Measurements from ENCODE around the gene NECAB2. TPM values are rescaled to one million over a fixed set of nuclear protein-coding genes. Genes with fewer than 3 reads are reported as not detected.

NECAB2 gene
- total and polyA plus RNA-seq, 2 experiments from 2014 or later: 1.6 to 5.1 TPM

GRCh38 chr16:84018710-84019109, 50.7 kb downstream of the NECAB2 start:
- no peaks in the 10 kb centered on the region for H4K20me1 ChIP-seq (replicated peaks; ENCODE audit: insufficient read depth)
- Mint-ChIP-seq H3K27ac (no peak overlapping the region), H3K36me3 (ENCODE audit: low read depth) (peaks cover 13% of the 10 kb centered on the region), H3K4me1 (peaks cover 18% of the 10 kb centered on the region), H3K27me3 (ENCODE audit: insufficient read depth, low read depth, poor library complexity) (peaks cover 10% of the 10 kb centered on the region), H3K4me3 (no peak overlapping the region), H3K9me3 (peaks cover 29% of the 10 kb centered on the region)
- no peak overlapping the region for H3K4me2 ChIP-seq
- H3F3A ChIP-seq (replicated peaks; ENCODE audit: low read depth): no peaks in the 10 kb centered on the region
- H2AFZ ChIP-seq: no peak overlapping the region
- ATAC-seq (no peak), DNase-seq (ENCODE audit: low spot score) (no peak)
- no peaks in the 10 kb centered on the region; the same call in 1 of the 2 replicates for H3K4me1 ChIP-seq (ENCODE audit: insufficient read depth)
- no peak overlapping the region for H3K4me3 ChIP-seq
- no peak overlapping the region for H3K27ac ChIP-seq (ENCODE audit: low read depth)
- no peaks in the 10 kb centered on the region for H3K36me3 ChIP-seq (ENCODE audit: insufficient read depth)
- H3K79me2 ChIP-seq (replicated peaks; ENCODE audit: insufficient read depth): no peaks in the 10 kb centered on the region
- H3K9me2 ChIP-seq (ENCODE audit: insufficient read depth): no peaks in the 10 kb centered on the region
- TF ChIP-seq ZNF331 (CRISPR knock-in tag; IDR thresholded peaks at IDR 0.05; ENCODE audit: low read depth) (no peak), CREB1 (CRISPR knock-in tag; IDR thresholded peaks at IDR 0.05; ENCODE audit: low read depth) (no peak)
- no peaks in the 10 kb centered on the region for H3K27me3 ChIP-seq (ENCODE audit: insufficient read depth)

DNA sequence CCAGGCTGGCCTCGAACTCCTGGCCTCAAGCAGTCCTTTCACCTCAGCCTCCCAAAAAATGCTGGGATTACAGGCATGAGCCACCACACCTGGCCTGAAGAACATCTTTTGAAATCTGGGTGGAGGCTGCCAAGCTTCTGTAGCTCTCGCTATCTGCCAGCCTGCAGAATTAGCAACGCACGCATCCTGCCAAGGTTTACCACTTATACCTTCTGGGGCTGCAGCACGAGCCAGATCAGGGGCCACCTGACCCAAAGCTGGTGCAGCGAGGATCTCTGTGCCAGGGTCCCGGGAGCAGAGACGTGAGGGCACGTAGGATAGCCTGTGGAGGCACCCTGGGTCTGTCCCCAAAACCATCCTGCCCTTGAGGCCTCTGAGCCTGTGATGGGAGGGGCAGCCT, 52.3 kb downstream of the NECAB2 start:
- H3K4me2 ChIP-seq: no peak overlapping the region
- no peak overlapping the region for H3K4me3 ChIP-seq
- H3K9me2 ChIP-seq (ENCODE audit: insufficient read depth): no peaks in the 10 kb centered on the region
- no peak for DNase-seq (ENCODE audit: low spot score)
- H3K27ac ChIP-seq (ENCODE audit: low read depth): no peak overlapping the region
- no peaks in the 10 kb centered on the region for H3K4me1 ChIP-seq (ENCODE audit: insufficient read depth)
- TF ChIP-seq EZH2phosphoT487 (IDR thresholded peaks at IDR 0.05; ENCODE audit: unreplicated experiment): no peak
- no peak for TF ChIP-seq CTCF (conservative IDR thresholded peaks at IDR 0.05; ENCODE audit: low read depth in 2 of 2)
- TF ChIP-seq ETS1 (IDR thresholded peaks at IDR 0.05): no peak
- TF ChIP-seq CREB1 (CRISPR knock-in tag; IDR thresholded peaks at IDR 0.05; ENCODE audit: low read depth): no peak
- TF ChIP-seq ZNF331 (CRISPR knock-in tag; IDR thresholded peaks at IDR 0.05; ENCODE audit: low read depth): no peak
- TF ChIP-seq ZNF114 (CRISPR knock-in tag; IDR thresholded peaks at IDR 0.05): no peak
- TF ChIP-seq POLR2AphosphoS5 (IDR thresholded peaks at IDR 0.05; ENCODE audit: low read depth): no peak
- TF ChIP-seq NANOG (IDR thresholded peaks at IDR 0.05; ENCODE audit: borderline replicate concordance): no peak
- no peak for TF ChIP-seq STAT1 (IDR thresholded peaks at IDR 0.05; ENCODE audit: unreplicated experiment)
- no peak for TF ChIP-seq JUNB (IDR thresholded peaks at IDR 0.05; ENCODE audit: unreplicated experiment)
- no peak for TF ChIP-seq EZH2 (IDR thresholded peaks at IDR 0.05; ENCODE audit: low read depth, unreplicated experiment)
- TF ChIP-seq REST (IDR thresholded peaks at IDR 0.05; ENCODE audit: unreplicated experiment): no peak
- H4K20me1 ChIP-seq (replicated peaks; ENCODE audit: insufficient read depth): no peaks in the 10 kb centered on the region
- Mint-ChIP-seq H3K4me1 (peaks cover 11% of the 10 kb centered on the region; the same call in 2 of the 3 replicates), H3K4me3 (no peak overlapping the region), H3K27me3 (ENCODE audit: insufficient read depth, low read depth, poor library complexity) (peaks cover 9% of the 10 kb centered on the region), H3K9me3 (peaks cover 29% of the 10 kb centered on the region), H3K36me3 (ENCODE audit: low read depth) (peaks cover 13% of the 10 kb centered on the region), H3K27ac (no peak overlapping the region)
- ATAC-seq: no peak
- no peaks in the 10 kb centered on the region for H3K27me3 ChIP-seq (ENCODE audit: insufficient read depth)
- H3F3A ChIP-seq (replicated peaks; ENCODE audit: low read depth): no peaks in the 10 kb centered on the region
- H3K36me3 ChIP-seq (ENCODE audit: insufficient read depth): no peaks in the 10 kb centered on the region
- no peaks in the 10 kb centered on the region for H3K79me2 ChIP-seq (replicated peaks; ENCODE audit: insufficient read depth)
- H2AFZ ChIP-seq: no peak overlapping the region

All from GM23338 (cell line).